NK-92 treated with Interleukin-12 subunit alpha and Interleukin-12 subunit beta, amount 100 ng/mL, for 24 hours (cell line): ENCODE results near the gene NUMB.

Experiments used
- DNase-seq: peaks from one replicate; lab custom pipeline; 2025; lab: John Stamatoyannopoulos, UW

NUMB gene

GRCh38 chr14:73458183-73458976 lies at the start of gene NUMB:
TSS of gene NUMB (minus strand) at chr14:73458546. CDS start at chr14:73355751, 102,795 bp downstream.
- peak; percentile 94 for DNase-seq

GRCh38 chr14:73503648-73504047 lies 45.3 kb upstream of the NUMB start:
- DNase-seq: no peak

GRCh38 chr14:73502017-73502619 lies 43.8 kb upstream of the NUMB start:
- DNase-seq: no peak

GRCh38 chr14:73500360-73500759 lies 42.0 kb upstream of the NUMB start:
- no peak for DNase-seq

GRCh38 chr14:73494593-73494992 lies 36.2 kb upstream of the NUMB start:
- no peak for DNase-seq

- no peak for DNase-seq
Measured at GRCh38 chr14:73492670-73493069, 34.3 kb upstream of the NUMB start.

GRCh38 chr14:73492043-73492552 lies 33.8 kb upstream of the NUMB start:
- DNase-seq: no peak

DNA sequence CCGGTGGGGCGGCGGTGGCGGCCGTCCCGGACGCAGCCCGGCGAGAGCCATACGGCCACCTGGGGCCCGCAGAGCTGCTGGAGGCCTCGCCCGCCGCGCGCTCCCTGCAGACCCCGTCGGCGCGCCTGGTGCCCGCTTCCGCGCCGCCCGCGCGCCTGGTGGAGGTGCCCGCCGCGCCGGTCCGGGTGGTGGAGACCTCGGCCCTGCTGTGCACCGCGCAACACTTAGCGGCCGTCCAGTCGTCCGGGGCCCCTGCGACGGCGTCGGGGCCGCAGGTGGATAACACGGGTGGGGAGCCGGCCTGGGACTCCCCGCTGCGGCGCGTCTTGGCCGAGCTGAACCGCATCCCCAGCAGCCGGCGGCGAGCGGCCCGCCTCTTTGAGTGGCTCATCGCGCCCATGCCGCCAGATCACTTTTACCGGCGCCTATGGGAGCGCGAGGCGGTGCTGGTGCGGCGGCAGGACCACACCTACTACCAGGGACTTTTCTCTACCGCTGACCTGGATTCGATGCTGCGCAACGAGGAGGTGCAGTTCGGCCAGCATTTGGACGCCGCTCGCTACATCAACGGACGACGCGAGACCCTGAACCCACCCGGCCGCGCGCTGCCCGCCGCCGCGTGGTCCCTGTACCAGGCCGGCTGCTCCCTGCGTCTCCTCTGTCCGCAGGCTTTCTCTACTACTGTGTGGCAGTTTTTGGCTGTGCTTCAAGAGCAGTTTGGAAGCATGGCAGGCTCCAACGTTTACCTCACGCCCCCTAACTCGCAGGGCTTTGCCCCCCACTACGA lies 33.1 kb upstream of the NUMB start:
- DNase-seq: peak; percentile 52

DNA sequence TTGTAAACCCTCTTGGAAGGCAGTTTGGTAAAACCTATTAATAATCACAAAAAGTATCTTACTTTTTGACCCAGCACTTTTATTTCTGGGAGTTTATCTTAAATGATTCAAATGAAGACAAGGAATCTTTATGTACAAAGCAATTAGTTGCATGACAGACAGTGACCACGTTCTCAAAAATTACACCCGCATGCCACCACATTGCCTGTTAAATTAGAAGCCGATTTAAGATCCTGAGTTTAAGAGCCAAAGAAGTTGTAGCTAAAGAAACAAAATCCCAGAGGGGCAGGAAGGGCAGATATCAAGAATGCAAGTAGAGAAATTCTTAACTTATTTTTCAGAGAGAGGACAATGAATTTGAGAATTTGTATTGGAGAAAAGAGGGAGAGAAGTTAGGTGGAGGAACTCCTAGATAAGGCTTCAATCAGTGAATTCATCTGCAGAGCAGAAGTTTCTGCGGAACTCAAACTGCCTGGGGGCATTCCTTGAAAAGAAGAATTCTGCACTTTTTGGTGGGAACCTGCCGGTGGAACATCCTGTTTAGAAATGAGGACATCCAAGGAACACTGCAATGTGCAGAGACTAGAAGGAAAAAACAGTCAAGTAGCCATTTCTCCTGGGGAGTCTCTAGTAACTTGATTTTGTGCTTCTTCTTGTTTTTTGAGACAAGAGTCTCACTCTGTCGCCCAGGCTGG lies 31.3 kb upstream of the NUMB start:
- DNase-seq: no peak

- no peak for DNase-seq
Measured at GRCh38 chr14:73478684-73479083, 20.3 kb upstream of the NUMB start.

DNA sequence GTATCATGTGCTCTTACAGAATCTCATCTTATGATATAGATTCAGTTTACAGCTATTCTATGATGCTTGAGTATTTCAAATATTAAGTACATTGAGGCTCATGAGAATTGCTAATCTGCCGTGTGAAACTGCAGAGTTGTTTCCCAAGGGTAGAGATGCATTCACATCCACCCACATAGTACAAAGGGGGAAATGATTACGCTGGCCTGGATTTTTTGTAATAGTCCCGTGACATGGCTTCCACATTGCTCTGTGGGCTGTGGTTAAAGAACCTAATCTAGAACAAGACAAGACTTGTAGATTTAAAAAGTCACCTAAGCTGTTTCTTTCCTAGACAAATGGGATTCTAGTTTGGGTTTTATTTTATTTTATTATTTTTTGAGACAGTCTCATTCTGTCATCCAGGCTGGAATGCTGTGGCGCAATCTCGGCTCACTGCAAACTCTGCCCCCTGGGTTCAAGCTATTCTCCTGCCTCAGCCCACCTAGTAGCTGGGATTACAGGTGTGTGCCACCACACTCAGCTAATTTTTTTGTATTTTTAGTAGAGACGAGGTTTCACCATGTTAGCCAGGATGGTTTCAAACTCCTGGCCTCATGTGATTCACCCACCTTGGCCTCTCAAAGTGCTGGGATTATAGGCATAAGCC lies 19.4 kb upstream of the NUMB start:
- no peak for DNase-seq

DNA sequence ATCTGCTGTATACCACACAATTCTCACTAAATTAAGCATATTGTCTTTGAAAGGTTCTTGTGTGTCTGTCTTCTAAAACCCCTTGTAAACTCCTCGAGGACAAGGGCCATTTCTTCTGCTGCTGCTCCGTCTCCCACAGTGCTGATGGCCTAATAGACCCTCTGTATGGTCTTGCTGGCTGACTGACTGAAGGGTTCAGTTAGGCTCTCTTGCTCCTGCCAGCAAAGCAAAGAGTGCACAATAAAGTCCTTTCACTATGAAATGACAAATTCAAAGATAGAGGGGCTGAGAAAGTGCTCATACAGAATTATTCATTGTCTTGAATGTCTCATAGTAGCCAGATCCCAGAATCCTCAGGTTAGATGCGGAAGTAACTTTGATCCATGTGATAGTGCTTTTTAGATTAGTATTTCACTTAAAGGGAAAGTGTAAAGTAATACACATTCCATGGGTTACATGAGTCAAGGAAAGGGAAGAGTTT lies 18.1 kb upstream of the NUMB start:
- no peak for DNase-seq

GRCh38 chr14:73474952-73475351 lies 16.6 kb upstream of the NUMB start:
- DNase-seq: no peak

DNA sequence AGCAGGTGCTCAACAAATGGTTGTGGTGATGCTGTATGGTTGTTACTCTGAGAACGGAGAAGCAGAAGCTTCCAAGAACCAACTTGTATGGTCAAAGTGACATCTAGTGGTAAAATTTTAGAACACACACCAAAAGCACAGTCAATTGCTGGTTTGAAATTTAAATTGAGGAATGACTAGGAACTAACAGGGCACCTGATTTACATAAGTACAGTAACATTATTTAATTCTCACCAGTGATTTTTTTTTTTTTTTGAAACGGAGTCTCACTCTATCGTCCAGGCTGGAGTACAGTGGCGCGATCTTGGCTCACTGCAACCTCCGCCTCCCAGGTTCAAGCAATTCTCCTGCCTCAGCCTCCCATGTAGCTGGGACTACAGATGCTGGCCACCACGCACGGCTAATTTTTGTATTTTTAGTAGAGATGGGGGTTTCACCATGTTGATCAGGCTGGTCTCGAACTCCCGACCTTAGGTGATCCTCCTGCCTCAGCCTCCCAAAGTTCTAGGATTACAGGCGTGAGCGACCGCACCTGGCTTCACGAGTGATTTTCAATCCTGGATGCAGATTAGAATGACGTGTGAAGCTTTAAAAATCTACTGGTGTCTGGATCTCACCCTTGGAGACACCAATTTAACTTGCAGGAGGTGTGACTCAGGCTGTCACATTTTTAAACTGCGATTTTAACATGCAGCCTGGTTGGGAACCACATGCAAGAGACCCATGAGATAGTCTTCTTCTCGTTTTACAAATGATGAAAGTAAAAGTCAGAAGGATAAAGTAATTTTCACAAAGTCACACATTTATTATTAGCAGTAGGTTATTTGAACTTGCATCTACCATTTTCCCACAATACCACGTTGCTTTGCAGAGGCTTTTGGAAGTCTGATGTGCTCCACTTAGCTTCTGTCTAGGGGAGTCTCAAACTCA lies 14.1 kb upstream of the NUMB start:
- DNase-seq: no peak

DNA sequence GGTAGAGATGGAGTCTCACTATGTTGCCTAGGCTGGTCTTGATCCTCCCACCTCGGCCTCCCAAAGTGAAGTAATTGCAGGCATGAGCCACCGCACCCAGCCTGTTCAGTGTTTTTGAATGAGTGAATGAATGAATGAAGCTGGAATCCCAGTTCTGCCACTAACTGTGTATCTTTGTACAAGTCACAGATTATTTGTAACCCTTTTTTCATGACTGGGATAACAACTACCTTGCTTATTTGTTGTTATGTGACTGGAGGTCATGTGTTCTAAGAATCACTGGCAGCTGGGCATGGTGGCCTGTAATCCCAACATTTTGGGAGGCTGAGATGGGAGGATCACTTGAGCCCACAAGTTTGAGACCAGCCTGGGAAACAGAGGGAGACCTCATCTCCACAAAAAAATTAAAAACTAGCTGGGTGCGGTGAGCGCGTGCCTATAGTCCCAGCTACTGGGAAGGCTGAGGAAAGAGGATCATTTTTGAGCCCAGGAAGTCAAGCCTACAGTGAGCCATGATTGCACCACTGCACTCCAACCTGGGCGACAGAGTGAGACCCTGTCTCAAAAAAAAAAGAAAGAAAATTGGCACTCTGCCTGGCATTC lies 13.3 kb upstream of the NUMB start:
- no peak for DNase-seq

GRCh38 chr14:73468828-73469375 lies 10.6 kb upstream of the NUMB start:
- no peak for DNase-seq

GRCh38 chr14:73467800-73468199 lies 9.5 kb upstream of the NUMB start:
- DNase-seq: no peak

GRCh38 chr14:73467377-73467776 lies 9.0 kb upstream of the NUMB start:
- no peak for DNase-seq

DNA sequence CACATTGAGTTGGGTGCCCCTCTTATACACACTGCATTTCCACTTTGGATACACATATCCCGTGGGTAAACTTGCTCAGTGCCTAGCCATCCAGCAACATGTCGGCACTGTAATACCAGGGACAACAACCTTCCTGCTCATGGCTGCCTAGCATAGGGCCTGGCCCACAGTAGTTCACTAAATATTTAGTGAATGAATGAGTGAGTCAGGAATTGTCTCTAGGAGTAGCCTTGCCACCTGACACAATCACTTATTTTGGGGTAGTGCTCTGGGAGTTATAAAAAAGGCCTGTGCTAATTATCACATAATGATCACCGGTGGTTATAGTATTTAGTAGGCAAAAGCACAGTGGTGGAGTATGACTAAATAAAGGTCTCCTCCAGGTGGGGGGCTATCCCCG lies 8.5 kb upstream of the NUMB start:
- DNase-seq: no peak
